HG02938 (cell line): Measurements from ENCODE around the gene ZNF362.

Source experiments
- ATAC-seq: cut with Tn5 transposase; IDR thresholded peaks from one replicate; pipeline ENCODE4 v1.9.1; 2021; ENCODE audit warnings: mild to moderate bottlenecking, moderate library complexity; ENCODE audit not compliant: unreplicated experiment

Gene ZNF362

DNA sequence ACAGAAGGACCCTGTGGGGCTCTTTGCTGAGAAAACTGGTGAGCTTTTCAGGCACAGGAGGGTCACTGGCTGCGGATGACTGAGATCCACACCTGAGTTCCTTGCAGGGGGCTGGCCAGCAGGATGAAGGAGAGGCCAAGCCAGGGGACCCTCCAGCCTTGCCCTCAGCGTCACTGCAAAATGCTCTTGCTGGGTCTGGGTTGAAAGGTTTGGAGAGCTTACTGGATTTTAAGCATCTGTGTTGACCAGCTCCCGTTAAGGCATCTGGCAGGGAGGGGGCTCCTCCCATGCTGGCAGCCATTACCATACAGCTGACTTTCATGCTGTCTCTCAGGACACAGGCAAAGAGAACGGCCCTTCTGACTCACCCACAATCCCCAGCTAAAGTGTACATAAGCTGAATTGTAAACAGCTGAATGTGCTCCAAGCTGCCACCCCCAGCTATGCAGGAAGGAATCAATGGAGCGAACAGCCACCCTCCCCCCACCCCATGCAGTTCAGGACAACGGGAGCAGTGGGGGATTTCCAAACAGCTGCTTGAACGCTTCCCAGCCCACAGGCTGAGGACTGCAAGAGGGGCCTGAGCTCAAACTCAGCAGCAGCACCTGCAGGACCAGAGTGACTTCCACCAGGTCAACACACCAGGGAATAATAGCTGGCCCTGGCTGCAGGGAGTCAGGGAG, 85.9 kb downstream of the ZNF362 start:
- no peak for ATAC-seq

GRCh38 chr1:33343539-33343938, 87.2 kb downstream of the ZNF362 start:
- no peak for ATAC-seq

DNA sequence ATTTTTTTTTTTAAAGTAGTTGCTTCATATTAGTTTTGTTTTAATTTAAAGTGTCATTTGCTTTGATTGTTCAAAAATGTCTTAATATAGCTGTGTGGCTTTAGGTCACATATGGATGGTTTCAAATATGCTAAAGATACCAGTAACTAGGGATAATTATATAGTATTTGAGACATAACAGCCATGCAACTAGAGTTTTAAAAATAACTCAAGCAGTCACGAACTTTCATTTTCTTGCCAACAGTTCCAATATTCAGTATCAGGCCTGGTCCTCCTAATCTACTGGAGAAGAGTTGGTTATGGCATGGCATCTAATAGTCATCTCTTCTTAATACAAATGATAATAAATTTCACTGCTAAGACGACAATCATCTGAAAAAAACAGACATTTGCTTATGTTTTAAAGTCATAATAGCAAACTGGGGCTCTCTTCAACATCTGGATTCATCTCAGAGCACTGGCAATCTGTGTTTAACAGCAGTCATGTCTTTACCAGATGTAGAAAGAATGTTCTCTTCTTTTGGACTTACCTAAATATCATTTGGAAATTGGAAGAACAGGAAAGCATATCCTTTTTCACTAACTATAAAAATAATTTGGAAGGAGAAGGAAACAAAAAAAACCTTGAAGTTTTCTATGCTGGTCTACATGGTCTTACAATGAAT, 88.7 kb downstream of the ZNF362 start:
- no peak for ATAC-seq

DNA sequence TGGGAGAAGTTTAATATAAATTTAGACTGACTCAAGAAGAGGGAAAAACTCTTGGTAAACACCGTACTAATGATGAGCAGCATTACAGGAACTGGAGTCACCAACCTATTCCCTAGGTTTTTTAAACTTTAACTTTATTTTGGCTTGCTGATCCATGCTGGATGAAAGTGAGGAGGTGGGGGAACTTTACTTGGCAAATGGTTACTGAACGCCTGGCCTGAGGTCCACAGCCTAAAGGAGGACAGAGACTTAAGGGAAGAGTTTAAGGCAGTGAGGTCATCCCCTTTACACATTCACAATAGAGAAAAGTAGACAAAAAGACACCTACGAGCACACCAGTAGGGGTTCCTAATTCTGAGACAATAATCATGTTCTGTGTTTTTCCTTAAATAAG, 90.2 kb downstream of the ZNF362 start:
- no peak for ATAC-seq

- no peak for ATAC-seq
Measured at GRCh38 chr1:33346927-33347649, 90.8 kb downstream of the ZNF362 start.

DNA sequence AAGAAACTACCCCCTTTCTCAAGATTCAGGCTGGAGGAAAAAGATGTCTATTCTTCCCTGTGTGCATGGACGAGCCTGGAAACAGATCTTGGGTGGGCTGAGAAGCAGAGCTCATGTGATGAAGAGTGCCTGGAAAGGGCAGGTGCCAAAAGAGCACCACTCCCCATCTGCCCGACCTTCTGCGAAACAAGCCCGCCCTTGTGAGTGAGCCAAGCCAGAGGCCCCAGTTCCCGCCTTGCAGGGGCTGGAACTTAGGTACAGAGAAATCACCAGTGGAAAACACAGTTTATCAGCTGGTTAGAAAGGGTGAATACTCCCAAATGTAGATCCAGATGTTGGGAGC, 91.3 kb downstream of the ZNF362 start:
- no peak for ATAC-seq

GRCh38 chr1:33348194-33348593, 91.9 kb downstream of the ZNF362 start:
- no peak for ATAC-seq

GRCh38 chr1:33348676-33349080, 92.4 kb downstream of the ZNF362 start:
- ATAC-seq: no peak

DNA sequence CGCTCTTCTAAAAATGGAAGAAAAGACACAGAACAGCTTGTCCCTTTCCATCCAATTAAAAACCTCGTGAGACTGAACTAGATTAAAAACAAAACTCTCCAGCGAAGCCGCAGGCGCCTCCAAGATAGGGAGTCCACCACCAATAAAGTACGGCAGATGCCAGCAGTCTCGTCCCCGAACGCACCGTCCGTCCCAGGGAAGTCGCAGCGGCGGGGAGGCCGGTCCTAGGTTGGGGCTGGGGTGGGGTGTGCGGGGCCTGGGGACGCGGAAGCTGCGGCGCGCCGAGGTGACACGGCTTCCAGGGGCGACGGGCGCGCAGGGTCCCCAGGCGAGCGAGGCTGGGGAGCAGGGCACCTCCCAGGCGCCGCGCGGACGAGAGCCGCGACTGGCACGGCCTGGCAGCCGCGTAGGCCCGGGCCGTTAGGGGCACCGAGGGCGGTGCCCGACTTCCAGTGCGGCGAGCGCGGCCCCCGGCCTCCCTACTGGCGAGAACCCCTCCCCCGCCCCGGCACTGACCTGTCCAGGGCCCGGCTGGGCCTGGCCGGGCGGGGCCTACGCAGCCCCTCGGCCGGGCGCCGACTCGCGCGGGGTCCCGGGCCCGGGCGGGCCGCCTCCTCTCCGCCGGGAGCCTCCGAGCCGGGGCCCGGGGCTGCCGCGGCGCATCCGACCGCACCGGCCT, 92.9 kb downstream of the ZNF362 start:
- peak; percentile 26 for ATAC-seq

GRCh38 chr1:33349778-33350610, 93.7 kb downstream of the ZNF362 start:
- peak; percentile 70 for ATAC-seq
